Neuron (in vitro differentiated cells): ENCODE measurements around the gene FPR2.

ENCODE experiments used
- H2AFZ ChIP-seq: one replicate; pipeline ENCODE4 v1.6.1; 2013; ENCODE audit warnings: low read depth, mild to moderate bottlenecking, inconsistent platforms, low read length, moderate library complexity
- H3K27me3 ChIP-seq: one replicate; pipeline ENCODE4 v1.6.1; 2013; ENCODE audit warnings: low read length; ENCODE audit not compliant: insufficient read depth
- H3K36me3 ChIP-seq: one replicate; pipeline ENCODE4 v1.6.1; 2013; ENCODE audit warnings: low read length; ENCODE audit not compliant: insufficient read depth
- H3K4me1 ChIP-seq: one replicate; pipeline ENCODE4 v1.6.1; 2013; ENCODE audit warnings: low read length; ENCODE audit not compliant: insufficient read depth
- H3K4me3 ChIP-seq: 2 replicates; pipeline ENCODE4 v1.5.1; 2013; ENCODE audit warnings: mild to moderate bottlenecking, low read length, moderate library complexity
- H3K9me3 ChIP-seq: one replicate; pipeline ENCODE4 v1.6.1; 2013; ENCODE audit warnings: low read length

The FPR2 gene

DNA sequence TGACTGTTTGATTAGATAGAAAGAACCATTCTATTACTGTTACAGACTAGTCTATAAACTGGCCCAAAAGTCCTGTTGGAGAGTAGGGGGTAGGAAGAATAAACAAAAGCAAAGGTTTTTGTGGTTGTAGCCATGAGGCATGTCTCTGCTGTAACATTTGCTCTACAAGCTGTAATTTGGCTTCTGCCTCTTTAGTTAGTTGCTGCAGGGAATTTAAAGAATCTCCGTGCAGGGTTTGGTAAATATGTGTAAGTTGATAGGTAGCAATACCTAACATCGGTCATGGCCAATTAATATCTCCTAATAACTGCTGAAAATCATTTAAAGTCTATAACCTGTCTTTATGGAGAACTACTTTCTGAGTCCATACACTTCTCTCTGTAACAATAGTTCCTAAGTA is 46.9 kb downstream of the FPR2 start:
- no peaks in the 10 kb centered on the region for H3K27me3 ChIP-seq
- H3K4me1 ChIP-seq = peaks cover 14% of the 10 kb centered on the region
- no peaks in the 10 kb centered on the region for H3K9me3 ChIP-seq
- H3K36me3 ChIP-seq = no peaks in the 10 kb centered on the region
- no peak overlapping the region for H3K4me3 ChIP-seq
- H2AFZ ChIP-seq = no peak overlapping the region

DNA sequence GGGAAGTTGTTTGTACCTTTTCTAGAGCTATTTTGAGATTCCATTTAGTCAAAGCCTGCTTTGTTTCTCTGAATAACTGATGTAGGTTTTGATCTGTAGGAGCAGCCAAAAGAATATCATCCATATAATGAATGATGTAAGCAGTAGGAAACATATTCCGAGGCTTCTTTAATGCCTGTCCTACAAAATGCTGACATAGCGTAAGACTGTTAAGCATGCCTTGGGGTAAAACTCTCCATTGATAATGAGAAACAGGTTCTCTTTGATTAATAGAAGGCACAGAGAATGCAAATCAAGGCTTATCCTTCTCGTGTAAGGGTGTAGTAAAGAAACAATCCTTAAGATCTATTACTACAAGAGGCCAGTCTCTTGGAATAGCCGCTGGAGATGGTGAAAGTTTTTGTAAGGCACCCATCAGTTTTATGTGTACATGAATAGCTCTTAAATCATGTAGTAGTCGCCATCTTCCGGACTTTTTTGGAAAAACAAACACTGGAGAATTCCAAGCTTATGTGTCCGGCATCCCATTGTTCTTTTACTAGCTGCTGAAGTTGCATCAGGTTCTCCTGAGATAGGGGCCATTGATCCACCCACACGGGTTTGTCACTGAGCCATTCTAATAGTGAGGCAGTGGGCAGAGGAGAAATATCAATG is 47.5 kb downstream of the FPR2 start:
- Histone ChIP-seq H3K4me1 (peaks cover 14% of the 10 kb centered on the region), H2AFZ (no peak overlapping the region), H3K36me3 (no peaks in the 10 kb centered on the region), H3K9me3 (no peaks in the 10 kb centered on the region), H3K4me3 (no peak overlapping the region), H3K27me3 (no peaks in the 10 kb centered on the region)

GRCh38 chr19:51809787-51810186 is 48.8 kb downstream of the FPR2 start:
- H3K4me3 ChIP-seq = no peak overlapping the region
- H3K9me3 ChIP-seq = no peaks in the 10 kb centered on the region
- no peak overlapping the region for H2AFZ ChIP-seq
- peaks cover 14% of the 10 kb centered on the region for H3K4me1 ChIP-seq
- H3K27me3 ChIP-seq = no peaks in the 10 kb centered on the region
- H3K36me3 ChIP-seq = no peaks in the 10 kb centered on the region

GRCh38 chr19:51810223-51810622 is 49.2 kb downstream of the FPR2 start:
- Histone ChIP-seq H3K4me3 (no peak overlapping the region), H3K9me3 (no peaks in the 10 kb centered on the region)

DNA sequence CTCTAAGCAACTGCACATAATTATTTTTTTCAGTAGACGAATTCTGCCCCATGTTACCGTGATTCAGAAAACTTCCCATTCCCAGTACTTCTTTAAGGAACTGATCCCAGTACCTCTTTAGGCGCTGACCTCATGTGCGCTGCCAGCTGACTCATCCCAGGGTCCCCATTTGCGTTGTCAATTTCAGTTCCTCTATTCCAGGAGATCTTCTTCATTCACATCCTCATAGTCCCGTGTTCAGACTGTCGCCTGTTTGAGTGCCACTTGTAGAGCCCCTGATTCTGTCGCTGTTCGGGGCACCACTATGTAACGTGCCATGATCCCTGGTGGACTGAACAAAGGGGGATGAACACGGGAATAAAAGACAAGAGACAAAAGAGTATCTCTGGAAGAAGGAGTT is 50.4 kb downstream of the FPR2 start:
- Histone ChIP-seq H3K4me1 (peaks cover 14% of the 10 kb centered on the region), H3K4me3 (no peak overlapping the region), H2AFZ (no peak overlapping the region), H3K27me3 (no peaks in the 10 kb centered on the region), H3K9me3 (no peaks in the 10 kb centered on the region), H3K36me3 (no peaks in the 10 kb centered on the region)

More at GRCh38 chr19:51810223-51810622, 49.2 kb downstream of the FPR2 start:
- no peaks in the 10 kb centered on the region for H3K36me3 ChIP-seq
- H3K27me3 ChIP-seq = no peaks in the 10 kb centered on the region
- peaks cover 14% of the 10 kb centered on the region for H3K4me1 ChIP-seq
- H2AFZ ChIP-seq = no peak overlapping the region

- Histone ChIP-seq H2AFZ (no peak overlapping the region), H3K4me3 (no peak overlapping the region), H3K4me1 (no peaks in the 10 kb centered on the region), H3K27me3 (no peaks in the 10 kb centered on the region), H3K9me3 (no peaks in the 10 kb centered on the region), H3K36me3 (no peaks in the 10 kb centered on the region)
These were observed 54.1 kb downstream of the FPR2 start for GRCh38 chr19:51815043-51815442.

DNA sequence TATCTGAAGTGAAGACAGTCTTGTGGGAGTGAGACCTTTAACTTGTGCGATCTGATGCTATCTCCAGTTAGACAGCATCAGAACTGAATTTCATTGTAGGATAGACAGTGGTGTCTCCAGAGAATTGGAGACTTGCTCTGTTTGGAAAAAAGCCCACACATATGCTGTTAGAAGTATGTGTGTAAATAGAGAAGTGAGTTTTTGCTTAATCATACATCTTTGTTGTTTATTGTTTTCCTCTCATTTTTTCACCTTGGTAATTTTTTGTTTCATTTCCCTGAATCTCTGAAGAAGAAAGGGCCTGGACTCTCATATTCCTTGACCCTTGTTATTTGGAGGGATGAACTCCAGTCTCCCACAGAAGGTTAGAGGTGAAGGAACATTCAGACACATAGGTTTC is 55.7 kb downstream of the FPR2 start:
- no peaks in the 10 kb centered on the region for H3K36me3 ChIP-seq
- H3K4me1 ChIP-seq = no peaks in the 10 kb centered on the region
- H3K9me3 ChIP-seq = no peaks in the 10 kb centered on the region
- H3K27me3 ChIP-seq = no peaks in the 10 kb centered on the region
- H2AFZ ChIP-seq = no peak overlapping the region
- no peak overlapping the region for H3K4me3 ChIP-seq

- Histone ChIP-seq H3K4me1 (no peaks in the 10 kb centered on the region), H3K4me3 (no peak overlapping the region), H3K27me3 (no peaks in the 10 kb centered on the region), H3K36me3 (no peaks in the 10 kb centered on the region), H2AFZ (no peak overlapping the region), H3K9me3 (no peaks in the 10 kb centered on the region)
These were observed 59.0 kb downstream of the FPR2 start for GRCh38 chr19:51820011-51820410.
